IMR-90 (cell line): Measurements from ENCODE around the gene MYRFL. TPM values are rescaled to one million over a fixed set of nuclear protein-coding genes. Genes with fewer than 3 reads are reported as not detected.

ENCODE experiments used
- ATAC-seq: fragments of 200-7000 bp; cut with Tn5 transposase; 2 replicates; pipeline ENCODE4 v1.9.1; 2020; ENCODE audit warnings: low read depth, mild to moderate bottlenecking, moderate library complexity
- BruUV-seq: library from RNA; stranded (reverse); fragments of 400-500 nt; replicated peaks from 2 replicates; lab custom pipeline; 2021; lab: Mats Ljungman, UMichigan
- CTCF ChIA-PET: fragments of 300-600 bp; formaldehyde crosslinking; extraction: SDS; loops from one replicate; lab custom pipeline; 2021; ENCODE audit warnings: antibody characterized with exemption; lab: Yijun Ruan, JAX
- POLR2A ChIA-PET: fragments of 300-600 bp; sonication (Branson Sonifier 250); formaldehyde crosslinking; loops from one replicate; lab custom pipeline; 2022; ENCODE audit warnings: antibody characterized with exemption; ENCODE audit not compliant: unreplicated experiment; lab: Charles Lee
- DNase-seq: peaks from one replicate; pipeline ENCODE4 v3.0.0; 2013
- H2AFZ ChIP-seq: replicated peaks from 2 replicates; pipeline ENCODE3; 2013; ENCODE audit warnings: low read length, mild to moderate bottlenecking; ENCODE audit not compliant: poor library complexity
- H2AK5ac ChIP-seq: 2 replicates; pipeline ENCODE4 v1.6.1; 2013; ENCODE audit warnings: low read depth, low read length, inconsistent platforms
- H2AK9ac ChIP-seq: replicated peaks from 2 replicates; pipeline ENCODE3; 2013; ENCODE audit warnings: mild to moderate bottlenecking, low read depth, low read length, moderate library complexity; ENCODE audit not compliant: poor library complexity
- H2BK120ac ChIP-seq: 2 replicates; pipeline ENCODE4 v1.6.1; 2013; ENCODE audit warnings: low read depth, low read length, inconsistent platforms
- H2BK15ac ChIP-seq: 3 replicates; pipeline ENCODE4 v1.6.1; 2013; ENCODE audit warnings: low read depth, low read length, inconsistent platforms
- H2BK20ac ChIP-seq: 2 replicates; pipeline ENCODE4 v1.6.1; 2013; ENCODE audit warnings: low read depth, mild to moderate bottlenecking, inconsistent platforms, low read length, moderate library complexity
- H2BK5ac ChIP-seq: 2 replicates; pipeline ENCODE4 v1.6.1; 2013; ENCODE audit warnings: mild to moderate bottlenecking, low read depth, low read length, inconsistent platforms; ENCODE audit not compliant: poor library complexity, severe bottlenecking
- H3K14ac ChIP-seq: replicated peaks from 2 replicates; pipeline ENCODE4 v1.6.1; 2013; ENCODE audit warnings: low read depth, low read length, inconsistent platforms
- H3K18ac ChIP-seq: 2 replicates; pipeline ENCODE4 v1.6.1; 2013; ENCODE audit warnings: low read depth, low read length, control low read depth
- H3K23ac ChIP-seq: 2 replicates; pipeline ENCODE4 v1.6.1; 2013; ENCODE audit warnings: low read depth, low read length, inconsistent platforms
- H3K27ac ChIP-seq: 2 replicates; pipeline ENCODE4 v1.5.1; 2013; ENCODE audit warnings: mild to moderate bottlenecking, control low read depth, low read length; ENCODE audit not compliant: insufficient read depth
- H3K27me3 ChIP-seq: 2 replicates; pipeline ENCODE4 v1.6.1; 2013; ENCODE audit warnings: low read length; ENCODE audit not compliant: control insufficient read depth, insufficient read depth
- H3K36me3 ChIP-seq: 2 replicates; pipeline ENCODE4 v1.6.1; 2013; ENCODE audit warnings: low read length, mixed read lengths; ENCODE audit not compliant: control insufficient read depth, insufficient read depth
- H3K4ac ChIP-seq: 2 replicates; pipeline ENCODE4 v1.6.1; 2013; ENCODE audit warnings: low read depth, low read length, inconsistent platforms
- H3K4me1 ChIP-seq: 2 replicates; pipeline ENCODE4 v1.6.1; 2013; ENCODE audit warnings: low read length, mixed read lengths; ENCODE audit not compliant: control insufficient read depth, insufficient read depth
- H3K4me2 ChIP-seq: 2 replicates; pipeline ENCODE4 v1.6.1; 2013; ENCODE audit warnings: low read depth, mild to moderate bottlenecking, control low read depth, low read length, moderate library complexity
- H3K4me3 ChIP-seq: 2 replicates; pipeline ENCODE4 v1.5.1; 2013; ENCODE audit warnings: low read depth, mild to moderate bottlenecking, control low read depth, low read length, moderate library complexity; ENCODE audit not compliant: insufficient read depth
- H3K56ac ChIP-seq: 2 replicates; pipeline ENCODE4 v1.6.1; 2013; ENCODE audit warnings: low read length, inconsistent platforms; ENCODE audit not compliant: insufficient read depth; ENCODE audit errors: extremely low read depth
- H3K79me1 ChIP-seq, 2 experiments: 2 replicates each; pipeline ENCODE4 v1.6.1; 2013; ENCODE audit warnings: low read length in 2 of 2, inconsistent platforms in 1 of 2, low read depth in 1 of 2
- H3K9ac ChIP-seq: 2 replicates; pipeline ENCODE4 v1.6.1; 2013; ENCODE audit warnings: low read depth, low read length, control low read depth
- H3K9me1 ChIP-seq: 2 replicates; pipeline ENCODE4 v1.6.1; 2013; ENCODE audit warnings: low read length, inconsistent platforms; ENCODE audit not compliant: insufficient read depth
- H3K9me3 ChIP-seq: 2 replicates; pipeline ENCODE4 v1.6.1; 2013; ENCODE audit warnings: low read length; ENCODE audit not compliant: control insufficient read depth, insufficient read depth
- H4K20me1 ChIP-seq: 2 replicates; pipeline ENCODE4 v1.6.1; 2013; ENCODE audit warnings: low read length, inconsistent platforms; ENCODE audit not compliant: insufficient read depth
- H4K5ac ChIP-seq: 2 replicates; pipeline ENCODE4 v1.6.1; 2013; ENCODE audit warnings: mild to moderate bottlenecking, low read depth, low read length, control low read depth
- H4K8ac ChIP-seq, 2 experiments: 2 replicates each; pipeline ENCODE4 v1.6.1; 2013; ENCODE audit warnings: low read depth in 2 of 2, low read length in 2 of 2, control low read depth in 1 of 2, inconsistent platforms in 1 of 2
- H4K91ac ChIP-seq: 2 replicates; pipeline ENCODE4 v1.6.1; 2013; ENCODE audit warnings: low read depth, low read length, inconsistent platforms; ENCODE audit not compliant: insufficient read depth
- BHLHE40 ChIP-seq: fragments of 150-350 bp; IDR thresholded peaks from 2 replicates; pipeline ENCODE4 v1.6.1; 2016; ENCODE audit warnings: mild to moderate bottlenecking, low read depth, low read length
- CEBPB ChIP-seq: IDR thresholded peaks from 2 replicates; pipeline ENCODE4 v1.6.1; 2012; ENCODE audit warnings: low read depth, low read length, improper control_type of control experiment
- CHD1 ChIP-seq: IDR thresholded peaks from 2 replicates; pipeline ENCODE4 v1.6.1; 2012; ENCODE audit warnings: low read depth, low read length, improper control_type of control experiment
- ELK1 ChIP-seq: fragments of 150-350 bp; IDR thresholded peaks from 2 replicates; pipeline ENCODE4 v1.6.1; 2016; ENCODE audit warnings: low read depth, mild to moderate bottlenecking, low read length, moderate library complexity, borderline replicate concordance
- FOS ChIP-seq: fragments of 150-350 bp; IDR thresholded peaks from 2 replicates; pipeline ENCODE4 v1.6.1; 2016; ENCODE audit warnings: low read depth, low read length
- MAFK ChIP-seq: IDR thresholded peaks from 2 replicates; pipeline ENCODE4 v1.6.1; 2012; ENCODE audit warnings: low read depth, low read length, improper control_type of control experiment
- MAZ ChIP-seq: IDR thresholded peaks from 2 replicates; pipeline ENCODE4 v1.6.1; 2012; ENCODE audit warnings: low read depth, mild to moderate bottlenecking, low read length, improper control_type of control experiment, moderate library complexity, borderline replicate concordance
- MXI1 ChIP-seq: IDR thresholded peaks from 2 replicates; pipeline ENCODE4 v1.6.1; 2012; ENCODE audit warnings: low read depth, mild to moderate bottlenecking, low read length, moderate library complexity, borderline replicate concordance
- NFE2L2 ChIP-seq: fragments of 150-350 bp; IDR thresholded peaks from 2 replicates; pipeline ENCODE4 v1.6.1; 2016; ENCODE audit warnings: low read depth, mild to moderate bottlenecking, low read length
- POLR2A ChIP-seq: IDR thresholded peaks from 2 replicates; pipeline ENCODE4 v1.6.1; 2012; ENCODE audit warnings: mild to moderate bottlenecking, low read depth, low read length
- RAD21 ChIP-seq: IDR thresholded peaks from 2 replicates; pipeline ENCODE4 v1.6.1; 2012; ENCODE audit warnings: low read length, improper control_type of control experiment
- RCOR1 ChIP-seq: IDR thresholded peaks from 2 replicates; pipeline ENCODE4 v1.6.1; 2012; ENCODE audit warnings: mild to moderate bottlenecking, low read length, improper control_type of control experiment; ENCODE audit not compliant: insufficient replicate concordance
- RFX5 ChIP-seq: IDR thresholded peaks from 2 replicates; pipeline ENCODE4 v1.8.0; 2012; ENCODE audit warnings: low read depth, mild to moderate bottlenecking, low read length, moderate library complexity
- SMC3 ChIP-seq: fragments of 150-350 bp; IDR thresholded peaks from 2 replicates; pipeline ENCODE4 v1.6.1; 2016; ENCODE audit warnings: low read depth, mild to moderate bottlenecking, antibody characterized with exemption, low read length, moderate library complexity
- WGBS, 2 experiments: methylation state at CpG; one replicate each; pipeline versions ENCODE4 v1.1.5 to v1.1.7; 2013; ENCODE audit warnings: missing lambda C conversion rate in 2 of 2; ENCODE audit not compliant: insufficient read length in 1 of 2; ENCODE audit errors: extremely low coverage in 2 of 2; 5-methylcytosine and 5-hydroxymethylcytosine counted together
- dilution Hi-C: fragments of 300-500 bp; cut with HindIII; formaldehyde crosslinking; loops from one replicate; pipeline ENCODE4 v1.14.3; 2018; ENCODE audit warnings: low sequenced_read_pairs; ENCODE audit not compliant: unreplicated experiment
- in situ Hi-C: fragments of 300-500 bp; cut with MboI; formaldehyde crosslinking; loops from 3 replicates; pipeline ENCODE4 v1.14.3; 2019; ENCODE audit warnings: low sequenced_read_pairs, inconsistent platforms, mixed read lengths
- intact Hi-C: fragments of 100-400 bp; cut with micrococcal nuclease; formaldehyde crosslinking; loops from 2 replicates; pipeline ENCODE4 v1.10.0; 2022
- polyA plus RNA-seq, 3 experiments: library from polyadenylated mRNA; depleted of rRNA; stranded (reverse); fragments of >200 nt; gene quantifications; 2 replicates each; pipeline ENCODE4 v1.2.3, GENCODE V29; 2012; ENCODE audit warnings: low replicate concordance in 1 of 3
- total RNA-seq: library from RNA; depleted of rRNA; stranded (reverse); fragments of >200 nt; gene quantifications from 2 replicates; pipeline ENCODE4 v1.2.3, GENCODE V29; 2012
- TF ChIP-seq, protein P1 (sequence below): conservative IDR thresholded peaks from 2 replicates; pipeline ENCODE4 v1.5.1; 2012; ENCODE audit warnings: mild to moderate bottlenecking, low read depth, low read length, improper control_type of control experiment
- TF ChIP-seq, protein P2 (sequence below): fragments of 150-350 bp; IDR thresholded peaks from 2 replicates; pipeline ENCODE4 v1.6.1; 2017; ENCODE audit warnings: mild to moderate bottlenecking, antibody characterized with exemption, low read length, low read depth

Gene MYRFL
- total and polyA plus RNA-seq, 2 of the 4 experiments (the other 2 are of a cell fraction): not detected

DNA sequence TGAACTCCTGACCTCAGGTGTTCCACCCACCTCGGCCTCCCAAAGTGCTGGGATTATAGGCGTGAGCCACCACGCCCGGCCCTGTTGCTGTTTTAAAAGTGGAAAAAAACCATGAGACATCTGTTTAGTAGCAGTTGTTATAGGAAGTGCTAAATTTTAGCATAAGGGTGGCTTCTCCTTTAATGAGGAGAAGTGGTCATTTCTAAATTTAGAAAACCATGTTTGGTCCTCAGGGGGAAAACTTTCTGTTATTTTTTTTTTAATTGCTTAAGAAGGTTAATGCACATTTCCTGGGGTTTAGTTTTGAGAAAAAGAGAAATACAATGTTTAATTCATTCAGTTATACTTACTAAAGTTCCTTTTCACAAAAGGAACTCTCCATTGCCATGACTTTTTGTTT lies 102.1 kb downstream of the MYRFL start:
- in situ Hi-C loops: no loop called here
- no peak for DNase-seq
- intact Hi-C loops: no loop called here
- H3K4ac ChIP-seq: no peak overlapping the region
- H2BK120ac ChIP-seq: no peak overlapping the region
- H3K18ac ChIP-seq: no peak overlapping the region
- no peak overlapping the region for H3K4me2 ChIP-seq
- no TSS peak for BruUV-seq
- no peak overlapping the region for H4K8ac ChIP-seq
- H2BK15ac ChIP-seq: no peak overlapping the region
- H4K5ac ChIP-seq: no peak overlapping the region
- no peak overlapping the region for H2BK5ac ChIP-seq
- H3K9me1 ChIP-seq: no peaks in the 10 kb centered on the region
- dilution Hi-C loops: no loop called here
- H3K9me3 ChIP-seq: no peaks in the 10 kb centered on the region
- no peak overlapping the region for H3K4me3 ChIP-seq
- H2BK20ac ChIP-seq: no peak overlapping the region
- H3K9ac ChIP-seq: no peak overlapping the region
- H2AK5ac ChIP-seq: no peak overlapping the region
- no peaks in the 10 kb centered on the region for H3K79me1 ChIP-seq
- no peak for ATAC-seq
- no peaks in the 10 kb centered on the region for H4K20me1 ChIP-seq
- H3K56ac ChIP-seq: no peak overlapping the region
- H4K91ac ChIP-seq: no peak overlapping the region
- no peaks in the 10 kb centered on the region for H3K36me3 ChIP-seq
- H3K27me3 ChIP-seq: no peaks in the 10 kb centered on the region
- no peak overlapping the region for H3K14ac ChIP-seq
- no peaks in the 10 kb centered on the region for H3K4me1 ChIP-seq
- H3K23ac ChIP-seq: no peak overlapping the region
- no peak for TF ChIP-seq CEBPB
- TF ChIP-seq RAD21: no peak
- TF ChIP-seq MXI1: no peak
- TF ChIP-seq, protein P1, sequence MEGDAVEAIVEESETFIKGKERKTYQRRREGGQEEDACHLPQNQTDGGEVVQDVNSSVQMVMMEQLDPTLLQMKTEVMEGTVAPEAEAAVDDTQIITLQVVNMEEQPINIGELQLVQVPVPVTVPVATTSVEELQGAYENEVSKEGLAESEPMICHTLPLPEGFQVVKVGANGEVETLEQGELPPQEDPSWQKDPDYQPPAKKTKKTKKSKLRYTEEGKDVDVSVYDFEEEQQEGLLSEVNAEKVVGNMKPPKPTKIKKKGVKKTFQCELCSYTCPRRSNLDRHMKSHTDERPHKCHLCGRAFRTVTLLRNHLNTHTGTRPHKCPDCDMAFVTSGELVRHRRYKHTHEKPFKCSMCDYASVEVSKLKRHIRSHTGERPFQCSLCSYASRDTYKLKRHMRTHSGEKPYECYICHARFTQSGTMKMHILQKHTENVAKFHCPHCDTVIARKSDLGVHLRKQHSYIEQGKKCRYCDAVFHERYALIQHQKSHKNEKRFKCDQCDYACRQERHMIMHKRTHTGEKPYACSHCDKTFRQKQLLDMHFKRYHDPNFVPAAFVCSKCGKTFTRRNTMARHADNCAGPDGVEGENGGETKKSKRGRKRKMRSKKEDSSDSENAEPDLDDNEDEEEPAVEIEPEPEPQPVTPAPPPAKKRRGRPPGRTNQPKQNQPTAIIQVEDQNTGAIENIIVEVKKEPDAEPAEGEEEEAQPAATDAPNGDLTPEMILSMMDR: no peak
- TF ChIP-seq SMC3: no peak
- no peak for TF ChIP-seq NFE2L2
- no peak for TF ChIP-seq MAFK
- TF ChIP-seq MAZ: no peak
- TF ChIP-seq BHLHE40: no peak
- TF ChIP-seq RCOR1: no peak
- no peak for TF ChIP-seq ELK1
- TF ChIP-seq RFX5: no peak
- TF ChIP-seq, protein P2, sequence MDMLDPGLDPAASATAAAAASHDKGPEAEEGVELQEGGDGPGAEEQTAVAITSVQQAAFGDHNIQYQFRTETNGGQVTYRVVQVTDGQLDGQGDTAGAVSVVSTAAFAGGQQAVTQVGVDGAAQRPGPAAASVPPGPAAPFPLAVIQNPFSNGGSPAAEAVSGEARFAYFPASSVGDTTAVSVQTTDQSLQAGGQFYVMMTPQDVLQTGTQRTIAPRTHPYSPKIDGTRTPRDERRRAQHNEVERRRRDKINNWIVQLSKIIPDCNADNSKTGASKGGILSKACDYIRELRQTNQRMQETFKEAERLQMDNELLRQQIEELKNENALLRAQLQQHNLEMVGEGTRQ: no peak
- no peak for TF ChIP-seq FOS
- no peak for TF ChIP-seq POLR2A
- TF ChIP-seq CHD1: no peak
- no peak overlapping the region for H3K27ac ChIP-seq
- no peak overlapping the region for H2AFZ ChIP-seq
- WGBS, 2 experiments: 33% methylated on average over 1 of the region's 4 CpGs; no CpG with 5 or more reads in 1 of the 2 experiments
- POLR2A ChIA-PET: no interaction called here
- CTCF ChIA-PET: no interaction called here
- H2AK9ac ChIP-seq: no peak overlapping the region
